ENCODE data around the gene LEFTY1. TPM values are rescaled to one million over a fixed set of nuclear protein-coding genes. Genes with fewer than 3 reads are reported as not detected.

The LEFTY1 gene
- polyA plus RNA-seq, 1 donor from 2014 or later, result 4.1 TPM

- Histone ChIP-seq H4K20me1 (ENCODE audit: insufficient read depth) (no peaks in the 10 kb centered on the region), H3K9me3 (ENCODE audit: low read length) (no peaks in the 10 kb centered on the region), H3K27me3 (ENCODE audit: insufficient read depth, low read depth, low read length) (peaks cover 29% of the 10 kb centered on the region), H3K9me2 (ENCODE audit: insufficient read depth, low read length) (no peaks in the 10 kb centered on the region), H3K36me3 (ENCODE audit: insufficient read depth, low read length) (no peaks in the 10 kb centered on the region), H3K9ac (ENCODE audit: low read length) (no peak overlapping the region), H3K27ac (ENCODE audit: low read length) (no peak overlapping the region), H2AFZ (ENCODE audit: low read depth, low read length) (no peak overlapping the region), H3K4me3 (ENCODE audit: low read length) (no peak overlapping the region), H3K79me2 (replicated peaks; ENCODE audit: insufficient read depth, low read length) (no peaks in the 10 kb centered on the region), H3K4me2 (ENCODE audit: low read length) (no peak overlapping the region), H3F3A (ENCODE audit: insufficient read depth, low read length, poor library complexity, severe bottlenecking) (no peaks in the 10 kb centered on the region)
- TF ChIP-seq CTCF (IDR thresholded peaks at IDR 0.05; ENCODE audit: poor library complexity, severe bottlenecking), result no peak
- TF ChIP-seq EP300 (conservative IDR thresholded peaks at IDR 0.05; ENCODE audit: poor library complexity, severe bottlenecking), result no peak
- no peak for TF ChIP-seq MXI1 (conservative IDR thresholded peaks at IDR 0.05; ENCODE audit: poor library complexity, severe bottlenecking)
- no peak for TF ChIP-seq SMC3 (conservative IDR thresholded peaks at IDR 0.05; ENCODE audit: poor library complexity)
- no peak for TF ChIP-seq RAD21 (conservative IDR thresholded peaks at IDR 0.05)
- TF ChIP-seq TAF1 (IDR thresholded peaks at IDR 0.05; ENCODE audit: low read depth), result no peak
- TF ChIP-seq POLR2AphosphoS5 (IDR thresholded peaks at IDR 0.05), result no peak
- no peak for TF ChIP-seq EZH2 (IDR thresholded peaks at IDR 0.05; ENCODE audit: borderline replicate concordance, insufficient read depth, low read length, poor library complexity, severe bottlenecking)
- no peak for TF ChIP-seq REST (IDR thresholded peaks at IDR 0.05; ENCODE audit: borderline replicate concordance)
Measured at GRCh38 chr1:225878282-225878681, 10.7 kb downstream of the LEFTY1 start.

GRCh38 chr1:225877580-225877979, 11.4 kb downstream of the LEFTY1 start:
- no peak overlapping the region for H3K4me3 ChIP-seq (ENCODE audit: low read length)

More at GRCh38 chr1:225877580-225877979, 11.4 kb downstream of the LEFTY1 start:
- TF ChIP-seq EP300 (conservative IDR thresholded peaks at IDR 0.05; ENCODE audit: poor library complexity, severe bottlenecking) (no peak), SMC3 (conservative IDR thresholded peaks at IDR 0.05; ENCODE audit: poor library complexity) (no peak), EZH2 (IDR thresholded peaks at IDR 0.05; ENCODE audit: borderline replicate concordance, insufficient read depth, low read length, poor library complexity, severe bottlenecking) (no peak), TAF1 (IDR thresholded peaks at IDR 0.05; ENCODE audit: low read depth) (no peak), CTCF (IDR thresholded peaks at IDR 0.05; ENCODE audit: poor library complexity, severe bottlenecking) (no peak), POLR2AphosphoS5 (IDR thresholded peaks at IDR 0.05) (no peak), MXI1 (conservative IDR thresholded peaks at IDR 0.05; ENCODE audit: poor library complexity, severe bottlenecking) (no peak), RAD21 (conservative IDR thresholded peaks at IDR 0.05) (no peak)
- Histone ChIP-seq H3K9ac (ENCODE audit: low read length) (no peak overlapping the region), H3F3A (ENCODE audit: insufficient read depth, low read length, poor library complexity, severe bottlenecking) (no peaks in the 10 kb centered on the region), H3K9me2 (ENCODE audit: insufficient read depth, low read length) (no peaks in the 10 kb centered on the region), H3K27ac (ENCODE audit: low read length) (no peak overlapping the region), H2AFZ (ENCODE audit: low read depth, low read length) (no peak overlapping the region), H3K27me3 (ENCODE audit: insufficient read depth, low read depth, low read length) (peaks cover 22% of the 10 kb centered on the region), H3K36me3 (ENCODE audit: insufficient read depth, low read length) (no peaks in the 10 kb centered on the region), H4K20me1 (ENCODE audit: insufficient read depth) (no peaks in the 10 kb centered on the region), H3K9me3 (ENCODE audit: low read length) (no peaks in the 10 kb centered on the region), H3K4me2 (ENCODE audit: low read length) (no peak overlapping the region), H3K79me2 (replicated peaks; ENCODE audit: insufficient read depth, low read length) (no peaks in the 10 kb centered on the region)
